ENCODE measurements around the gene ZNF485. TPM values are rescaled to one million over a fixed set of nuclear protein-coding genes. Genes with fewer than 3 reads are reported as not detected.
"Not testable (repeated sequence)": the region's sequence is repeated elsewhere in the genome, so short reads cannot be mapped to it uniquely, and the experiment has no call there.

The ZNF485 gene
- total RNA-seq: 1 to 10 TPM; 2.7 to 2.9 TPM
- long read RNA-seq, donor 1: 0 reads
- long read RNA-seq, donor 2, partial matches to known transcripts: 0 of 7 reads
- long read RNA-seq, donor 2, other reads (novel, unspliced or antisense): 4 of 7 reads

DNA sequence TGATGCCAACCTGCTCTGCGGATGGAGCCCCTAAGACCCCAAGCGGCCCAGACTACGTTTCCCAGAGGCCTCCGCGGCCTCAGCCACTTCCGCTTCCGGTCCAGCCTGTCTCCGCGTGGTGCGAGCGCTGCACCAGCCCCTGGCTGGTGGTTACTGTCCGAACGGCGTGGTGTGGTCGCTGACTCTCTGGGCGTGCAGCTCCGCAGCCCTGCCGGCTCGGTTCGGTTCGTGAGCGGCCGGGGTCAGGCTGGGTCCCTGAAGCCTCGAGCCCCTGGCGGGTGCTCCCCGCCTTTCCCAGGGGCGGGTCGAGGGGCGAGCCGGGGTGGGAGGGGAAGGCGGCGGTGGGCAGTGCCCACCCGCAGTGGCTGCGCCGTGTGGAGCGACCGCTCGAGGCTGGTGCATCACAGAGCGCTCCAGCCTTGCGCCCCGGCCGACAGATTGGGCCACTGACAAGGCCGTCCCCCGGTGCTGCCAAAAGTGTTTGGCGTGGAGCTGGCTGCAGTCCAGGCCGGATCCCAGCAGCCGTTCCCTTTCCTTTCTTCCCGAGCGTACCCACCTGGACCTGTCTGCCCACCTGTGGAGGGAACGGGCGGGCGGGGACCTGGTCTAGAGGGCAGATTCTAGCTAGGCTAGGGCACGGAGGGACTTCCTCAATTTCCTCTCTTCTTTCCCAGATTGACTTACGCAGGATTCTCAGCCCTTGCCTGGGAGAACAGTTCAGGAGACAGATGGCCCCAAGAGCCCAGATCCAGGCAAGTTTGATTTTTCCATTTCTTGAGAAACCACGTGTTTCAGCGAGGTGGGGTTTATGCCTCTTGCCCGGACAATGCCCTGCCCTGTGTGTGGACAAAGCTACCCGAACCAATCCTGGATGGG, at the start of gene ZNF485:
Gene ZNF485, plus strand, starts transcription at position 116 of the 876 bp plus-strand sequence. Its CDS starts 613 bp downstream, at position 729.
- DNase-seq (ENCODE audit: low spot score): peak; percentile 93
- intact Hi-C loops (cut with DNase I): no loop called here

DNA sequence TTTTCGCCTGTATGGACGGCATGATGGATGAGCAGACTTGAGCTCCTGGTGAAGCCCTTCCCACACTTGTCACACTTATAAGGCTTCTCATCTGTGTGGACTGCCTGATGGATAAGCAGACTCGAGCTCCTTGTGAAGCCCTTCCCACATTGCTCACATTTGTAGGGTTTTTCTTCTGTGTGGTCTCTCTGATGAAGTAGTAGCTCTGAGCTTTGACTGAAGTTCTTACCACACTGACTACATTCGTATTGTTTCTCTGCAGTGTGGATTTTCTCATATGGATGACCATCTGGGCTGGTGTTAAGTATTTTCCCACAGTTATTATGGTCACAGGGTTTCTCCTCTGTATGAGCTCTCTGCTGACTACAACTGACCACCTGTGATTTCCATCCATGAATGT, 49.0 kb upstream of the ZNF485 start:
- no peak for DNase-seq (ENCODE audit: low spot score)
- intact Hi-C loops (cut with DNase I): no loop called here

DNA sequence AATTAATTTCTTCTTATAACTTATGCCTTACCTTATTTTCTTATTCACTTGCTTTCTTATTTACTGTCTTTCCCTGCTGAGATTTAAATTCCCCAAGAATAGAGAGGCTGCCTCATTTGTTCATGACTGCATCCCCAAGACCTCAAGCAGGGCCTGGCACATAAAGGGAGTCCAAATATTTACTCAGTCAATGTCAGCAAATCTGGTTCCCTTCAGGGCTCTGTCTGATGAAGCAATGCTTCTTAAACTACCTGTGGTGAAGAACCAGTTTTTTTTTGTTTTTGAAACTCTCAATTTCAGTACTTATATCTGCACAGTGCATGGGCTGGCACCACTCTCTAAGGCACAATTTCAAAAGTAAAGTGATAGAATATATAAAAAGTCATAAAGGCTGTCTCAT, 36.6 kb upstream of the ZNF485 start:
- DNase-seq (ENCODE audit: low spot score): no peak
- intact Hi-C loops (cut with DNase I): no loop called here

GRCh38 chr10:43570971-43571370, 35.3 kb upstream of the ZNF485 start:
- intact Hi-C loops (cut with DNase I): no loop called here
- DNase-seq (ENCODE audit: low spot score): no peak

DNA sequence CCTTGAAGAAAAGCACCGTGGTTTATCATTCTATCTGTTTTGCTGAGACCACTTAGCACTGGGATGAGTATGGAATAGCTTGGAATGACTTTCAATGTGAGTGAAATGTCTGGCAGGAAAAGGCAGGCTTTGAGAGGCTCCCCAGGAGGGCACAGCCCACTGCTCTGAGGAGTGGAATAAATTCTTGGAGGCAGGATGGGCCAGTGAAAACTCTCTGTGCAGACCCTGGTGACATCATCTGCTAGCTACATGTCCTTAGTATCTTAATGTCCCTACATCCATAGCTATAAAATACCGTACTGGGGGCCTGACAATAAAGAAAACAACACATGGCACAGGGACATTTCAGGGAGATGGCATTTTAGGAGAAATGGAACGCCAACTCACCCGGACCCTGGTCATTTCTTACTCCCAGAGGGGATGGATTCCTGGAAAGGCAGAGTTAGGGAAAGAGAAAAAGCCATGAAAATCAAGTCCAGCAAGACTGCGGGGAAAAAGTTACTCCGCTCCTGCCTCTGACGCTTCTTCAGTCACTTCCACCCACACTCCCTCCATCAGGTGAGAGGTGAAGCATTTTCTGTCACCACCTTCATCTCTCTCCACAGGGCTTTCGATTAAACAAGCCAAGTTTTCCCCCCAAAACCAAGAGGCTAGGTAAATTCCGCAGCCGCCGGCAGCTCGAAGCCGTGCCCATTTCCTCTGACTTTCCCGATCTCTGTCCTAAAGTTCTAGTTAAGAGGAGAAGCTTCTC, 32.8 kb upstream of the ZNF485 start:
- intact Hi-C loops (cut with DNase I): no loop called here
- DNase-seq (ENCODE audit: low spot score): no peak

- DNase-seq (ENCODE audit: low spot score): peak; percentile 97
- intact Hi-C loops (cut with DNase I): no loop called here
Measured at GRCh38 chr10:43574001-43574892, 32.0 kb upstream of the ZNF485 start, which contains the start of gene ZNF239. Gene ZNF239 (minus strand): TSS chr10:43574616. CDS start chr10:43558079, 16,537 bp downstream.

DNA sequence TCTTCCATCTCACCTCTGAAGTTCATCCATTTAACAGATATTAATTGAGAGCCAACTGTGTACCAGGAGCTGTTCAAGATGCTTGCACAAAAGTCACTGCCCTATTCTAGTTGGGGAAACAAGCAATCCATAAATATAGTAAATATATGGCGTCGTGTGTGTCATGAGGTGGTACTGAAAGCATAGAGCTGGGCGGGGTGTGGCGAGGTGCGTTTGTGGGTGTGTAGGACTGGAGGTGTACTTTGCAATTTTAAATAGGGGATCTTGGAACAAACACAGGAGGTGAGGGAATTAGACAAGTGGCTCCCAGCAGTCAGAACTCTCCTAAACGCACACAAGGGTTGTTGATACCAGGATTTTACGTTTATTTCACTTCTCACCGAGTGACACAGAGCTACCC, 31.3 kb upstream of the ZNF485 start:
- intact Hi-C loops (cut with DNase I): no loop called here
- DNase-seq (ENCODE audit: low spot score): no peak

DNA sequence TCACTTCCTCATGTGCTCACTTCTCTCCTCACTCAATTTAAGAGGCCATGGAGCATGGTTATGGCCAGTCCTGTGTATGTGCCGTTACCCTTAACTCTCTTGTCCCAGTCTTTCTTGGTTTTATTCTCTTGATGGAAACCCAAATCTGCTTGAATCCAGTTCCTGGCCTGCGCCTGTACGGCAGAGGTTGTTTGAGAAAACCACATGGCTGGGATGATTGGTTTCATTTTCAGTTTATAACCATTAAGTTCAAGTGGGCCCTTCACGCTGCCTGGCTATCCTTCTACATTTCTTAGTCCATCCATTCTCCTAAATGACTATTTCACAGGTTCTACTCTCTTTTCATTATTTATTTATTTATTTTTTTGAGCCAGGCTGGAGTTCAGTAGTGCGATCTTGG, 30.2 kb upstream of the ZNF485 start:
- intact Hi-C loops (cut with DNase I): no loop called here
- no peak for DNase-seq (ENCODE audit: low spot score)

DNA sequence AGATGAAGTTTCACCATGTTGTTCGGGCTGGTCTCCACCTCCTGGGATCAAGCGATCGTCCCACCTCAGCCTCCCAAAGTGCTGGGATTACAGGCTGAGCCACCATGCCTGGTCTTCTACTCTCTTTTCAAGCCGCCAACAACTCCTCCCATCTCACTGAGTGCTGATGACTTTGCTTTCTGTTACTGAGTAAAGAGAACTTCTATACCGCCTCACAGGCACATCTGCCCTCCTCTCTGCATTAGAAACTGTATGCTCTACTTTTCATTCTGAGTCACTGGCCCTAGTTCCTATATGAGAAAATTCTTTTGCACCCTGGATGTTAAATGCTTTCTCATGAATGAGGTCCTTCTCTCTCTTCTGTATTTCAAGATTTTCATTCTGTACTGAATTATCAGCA, 29.7 kb upstream of the ZNF485 start:
- DNase-seq (ENCODE audit: low spot score): no peak

DNA sequence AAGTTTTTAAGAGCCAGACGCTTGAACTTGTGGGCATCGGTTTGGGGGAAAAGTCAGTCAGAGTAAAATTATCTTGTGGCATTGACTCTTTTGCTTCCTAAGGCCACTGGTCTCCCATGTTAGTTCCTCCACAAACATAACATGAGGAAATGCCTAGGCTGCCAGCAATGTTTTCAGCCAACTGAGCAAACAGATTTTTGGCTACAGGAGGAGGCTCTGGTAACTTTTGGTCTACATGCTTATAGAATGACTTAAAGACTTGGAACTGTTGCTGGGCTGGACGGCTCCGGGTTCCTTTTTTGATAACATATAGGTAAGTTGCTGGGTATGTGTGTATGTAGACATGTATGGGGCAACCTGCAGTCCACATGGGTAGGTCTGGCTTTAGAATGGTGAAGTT, 22.2 kb upstream of the ZNF485 start:
- intact Hi-C loops (cut with DNase I): no loop called here
- no peak for DNase-seq (ENCODE audit: low spot score)

More for the DNA sequence above, 29.7 kb upstream of the ZNF485 start:
- intact Hi-C loops (cut with DNase I): no loop called here

DNA sequence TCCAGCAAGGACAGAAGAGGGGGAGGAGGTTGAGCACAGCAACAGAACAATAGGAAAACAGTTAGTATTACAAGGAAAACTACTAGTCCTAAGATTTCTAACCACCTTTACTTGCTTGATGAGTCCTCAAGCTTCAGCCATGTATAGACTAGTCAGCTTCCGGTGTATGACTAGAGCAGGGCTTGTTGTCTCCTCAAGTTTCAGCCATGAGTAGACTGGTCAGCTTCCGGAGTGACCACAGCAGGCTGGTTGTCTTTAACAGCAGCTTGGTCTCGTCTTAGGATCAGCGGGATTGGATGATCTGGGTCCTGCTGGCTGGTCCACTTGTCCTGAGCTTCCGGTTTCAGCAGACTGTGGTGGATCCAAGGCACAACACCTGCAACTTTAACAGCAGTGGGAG, 21.2 kb upstream of the ZNF485 start:
- intact Hi-C loops (cut with DNase I): no loop called here

DNA sequence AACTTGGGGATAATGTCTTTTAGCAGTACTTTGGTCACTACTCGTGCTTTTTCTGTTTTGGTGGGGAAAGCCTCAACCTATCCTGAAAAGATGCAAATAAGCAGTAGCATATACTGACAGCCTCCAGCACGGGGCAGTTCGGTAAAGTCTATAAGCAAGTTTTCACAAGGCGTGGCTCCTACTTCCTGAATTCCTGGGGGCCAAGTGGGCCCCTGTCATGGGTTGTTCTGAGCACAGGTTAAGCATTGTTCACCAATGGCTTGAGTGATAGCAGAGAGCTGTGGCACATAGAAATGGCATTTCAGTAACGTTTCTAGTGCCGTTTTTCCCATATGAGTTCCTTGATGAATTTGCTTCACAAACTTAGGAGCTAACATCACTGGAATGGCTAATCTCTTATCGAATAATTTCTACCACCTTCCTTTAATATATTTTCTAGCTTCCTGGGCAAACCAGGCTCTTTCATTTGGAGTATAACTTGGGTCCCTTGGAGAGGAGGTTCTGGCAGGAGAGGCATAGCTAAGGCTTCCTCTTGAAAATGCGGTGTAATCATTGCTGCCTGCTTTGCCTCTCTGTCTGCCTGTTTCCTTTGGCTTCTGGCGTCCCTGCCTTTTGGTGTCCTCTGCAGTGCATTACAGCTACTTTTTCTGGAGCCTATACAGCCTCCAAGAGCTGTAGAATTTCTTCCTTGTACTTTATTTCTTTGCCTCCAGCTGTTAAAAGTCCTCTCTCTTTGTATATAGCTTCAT, 20.1 kb upstream of the ZNF485 start:
- intact Hi-C loops (cut with DNase I): no loop called here
- no peak for DNase-seq (ENCODE audit: low spot score)

More for the DNA sequence above, 21.2 kb upstream of the ZNF485 start:
- no peak for DNase-seq (ENCODE audit: low spot score)

GRCh38 chr10:43586730-43587115, 19.5 kb upstream of the ZNF485 start:
- intact Hi-C loops (cut with DNase I); DNase-seq (ENCODE audit: low spot score): not testable (repeated sequence)

GRCh38 chr10:43591303-43591904, 14.8 kb upstream of the ZNF485 start:
- DNase-seq (ENCODE audit: low spot score): no peak
- intact Hi-C loops (cut with DNase I): no loop called here

DNA sequence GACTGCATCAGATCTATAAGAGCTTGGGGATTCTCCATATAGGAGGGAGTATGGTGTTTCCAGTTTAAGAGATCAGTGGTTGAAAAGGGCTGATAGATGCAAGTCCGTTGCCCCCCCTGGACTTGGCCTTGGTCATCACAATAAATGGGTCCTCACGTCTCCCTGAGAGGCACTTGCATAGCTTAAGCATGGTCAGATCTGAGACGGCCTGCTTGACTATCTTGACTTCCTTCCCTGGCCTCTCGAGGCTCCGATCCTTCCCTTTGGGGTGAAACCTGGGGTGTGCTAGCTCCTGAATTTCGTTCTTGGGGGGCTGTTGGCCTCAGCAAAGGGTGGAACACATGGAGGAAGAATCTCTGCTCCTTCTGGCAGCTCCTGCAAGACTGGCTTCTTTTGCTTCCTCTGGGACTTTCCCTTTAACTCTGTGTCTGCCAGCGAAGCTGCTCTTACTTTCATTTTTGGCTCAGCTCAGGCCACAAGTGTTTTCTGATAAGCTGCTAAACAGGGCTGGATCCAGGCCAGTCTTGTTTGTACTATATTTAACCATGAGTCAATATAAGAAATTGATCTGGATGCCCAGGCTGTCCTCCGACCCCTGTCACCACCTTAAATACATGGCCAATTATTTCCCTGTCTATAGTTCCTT, 11.2 kb upstream of the ZNF485 start:
- intact Hi-C loops (cut with DNase I): no loop called here
- no peak for DNase-seq (ENCODE audit: low spot score)

- no peak for DNase-seq (ENCODE audit: low spot score)
- intact Hi-C loops (cut with DNase I): no loop called here
Measured at GRCh38 chr10:43595739-43596298, 10.4 kb upstream of the ZNF485 start.

- intact Hi-C loops (cut with DNase I): no loop called here
- no peak for DNase-seq (ENCODE audit: low spot score)
Measured at GRCh38 chr10:43596546-43596945, 9.7 kb upstream of the ZNF485 start.
